IMR-90 (cell line): ENCODE data around the gene TMEM200C.

ENCODE experiments used
- CTCF ChIP-seq: conservative IDR thresholded peaks from 2 replicates; pipeline ENCODE4 v1.5.1; 2012; ENCODE audit warnings: mild to moderate bottlenecking, low read depth, low read length, improper control_type of control experiment
- FOS ChIP-seq: fragments of 150-350 bp; IDR thresholded peaks from 2 replicates; pipeline ENCODE4 v1.6.1; 2016; ENCODE audit warnings: low read depth, low read length
- MAZ ChIP-seq: IDR thresholded peaks from 2 replicates; pipeline ENCODE4 v1.6.1; 2012; ENCODE audit warnings: low read depth, mild to moderate bottlenecking, low read length, improper control_type of control experiment, moderate library complexity, borderline replicate concordance
- MXI1 ChIP-seq: IDR thresholded peaks from 2 replicates; pipeline ENCODE4 v1.6.1; 2012; ENCODE audit warnings: low read depth, mild to moderate bottlenecking, low read length, moderate library complexity, borderline replicate concordance
- POLR2A ChIP-seq: IDR thresholded peaks from 2 replicates; pipeline ENCODE4 v1.6.1; 2012; ENCODE audit warnings: mild to moderate bottlenecking, low read depth, low read length
- RAD21 ChIP-seq: IDR thresholded peaks from 2 replicates; pipeline ENCODE4 v1.6.1; 2012; ENCODE audit warnings: low read length, improper control_type of control experiment
- RCOR1 ChIP-seq: IDR thresholded peaks from 2 replicates; pipeline ENCODE4 v1.6.1; 2012; ENCODE audit warnings: mild to moderate bottlenecking, low read length, improper control_type of control experiment; ENCODE audit not compliant: insufficient replicate concordance
- SMC3 ChIP-seq: fragments of 150-350 bp; IDR thresholded peaks from 2 replicates; pipeline ENCODE4 v1.6.1; 2016; ENCODE audit warnings: low read depth, mild to moderate bottlenecking, antibody characterized with exemption, low read length, moderate library complexity

- TF ChIP-seq FOS (no peak), CTCF (no peak), POLR2A (no peak), MXI1 (no peak), SMC3 (no peak), MAZ (no peak), RCOR1 (no peak), RAD21 (no peak)
These were observed 17.2 kb upstream of the TMEM200C start for GRCh38 chr18:5912566-5912965.
